Aortic smooth muscle cell (primary cell): ENCODE results near the gene CCDC88A. TPM values are rescaled to one million over a fixed set of nuclear protein-coding genes. Genes with fewer than 3 reads are reported as not detected.

Experiments
- total RNA-seq: library from RNA; depleted of rRNA; stranded (reverse); fragments of >200 nt; gene quantifications from 2 replicates; pipeline ENCODE4 v1.2.3, GENCODE V29; 2014

Gene CCDC88A, protein sequence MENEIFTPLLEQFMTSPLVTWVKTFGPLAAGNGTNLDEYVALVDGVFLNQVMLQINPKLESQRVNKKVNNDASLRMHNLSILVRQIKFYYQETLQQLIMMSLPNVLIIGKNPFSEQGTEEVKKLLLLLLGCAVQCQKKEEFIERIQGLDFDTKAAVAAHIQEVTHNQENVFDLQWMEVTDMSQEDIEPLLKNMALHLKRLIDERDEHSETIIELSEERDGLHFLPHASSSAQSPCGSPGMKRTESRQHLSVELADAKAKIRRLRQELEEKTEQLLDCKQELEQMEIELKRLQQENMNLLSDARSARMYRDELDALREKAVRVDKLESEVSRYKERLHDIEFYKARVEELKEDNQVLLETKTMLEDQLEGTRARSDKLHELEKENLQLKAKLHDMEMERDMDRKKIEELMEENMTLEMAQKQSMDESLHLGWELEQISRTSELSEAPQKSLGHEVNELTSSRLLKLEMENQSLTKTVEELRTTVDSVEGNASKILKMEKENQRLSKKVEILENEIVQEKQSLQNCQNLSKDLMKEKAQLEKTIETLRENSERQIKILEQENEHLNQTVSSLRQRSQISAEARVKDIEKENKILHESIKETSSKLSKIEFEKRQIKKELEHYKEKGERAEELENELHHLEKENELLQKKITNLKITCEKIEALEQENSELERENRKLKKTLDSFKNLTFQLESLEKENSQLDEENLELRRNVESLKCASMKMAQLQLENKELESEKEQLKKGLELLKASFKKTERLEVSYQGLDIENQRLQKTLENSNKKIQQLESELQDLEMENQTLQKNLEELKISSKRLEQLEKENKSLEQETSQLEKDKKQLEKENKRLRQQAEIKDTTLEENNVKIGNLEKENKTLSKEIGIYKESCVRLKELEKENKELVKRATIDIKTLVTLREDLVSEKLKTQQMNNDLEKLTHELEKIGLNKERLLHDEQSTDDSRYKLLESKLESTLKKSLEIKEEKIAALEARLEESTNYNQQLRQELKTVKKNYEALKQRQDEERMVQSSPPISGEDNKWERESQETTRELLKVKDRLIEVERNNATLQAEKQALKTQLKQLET (N-terminal part only)
- total RNA-seq, result 34.3 and 36.7 TPM in 2 replicates

DNA sequence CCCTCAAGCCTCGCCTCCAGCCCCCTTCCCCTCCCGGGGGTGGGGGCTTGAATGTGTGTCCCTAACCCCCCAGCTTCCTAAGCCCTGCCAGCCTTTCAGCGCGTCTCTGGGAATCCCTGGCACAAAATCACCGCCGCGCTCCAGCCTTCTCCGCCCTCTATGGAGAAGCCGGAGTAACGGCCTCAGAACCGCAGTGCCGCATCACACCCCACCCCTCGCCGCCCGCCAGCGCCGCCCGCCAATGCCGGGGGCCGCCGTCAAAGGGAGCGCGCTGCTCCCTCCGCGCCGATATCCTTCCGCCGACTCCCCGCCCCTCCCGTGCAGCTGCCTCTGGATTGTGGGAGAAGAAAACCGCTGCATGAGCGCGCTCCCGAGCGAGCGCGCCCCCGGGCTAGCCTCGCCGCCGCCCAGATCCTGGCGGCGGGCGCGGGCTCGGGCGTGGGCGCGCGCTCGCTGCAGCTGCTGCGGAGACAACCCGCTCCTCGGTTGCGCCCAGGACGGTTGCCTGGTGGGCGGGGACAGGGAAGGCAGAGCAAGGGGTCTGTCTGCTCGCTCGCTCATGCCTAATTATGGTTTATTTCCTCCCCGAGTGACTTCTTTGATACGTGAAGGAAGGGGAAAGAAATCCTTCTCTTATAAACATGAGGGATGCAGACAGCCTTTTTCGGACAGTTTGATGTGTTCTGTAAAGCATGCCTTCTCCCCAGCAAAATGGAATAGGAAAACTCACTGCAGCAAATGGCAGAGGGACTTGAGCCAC, at the start of gene CCDC88A:
Gene CCDC88A, minus strand, starts transcription at position 178 of the 760 bp plus-strand sequence. CDS start 777 bp downstream, outside the sequence.

DNA sequence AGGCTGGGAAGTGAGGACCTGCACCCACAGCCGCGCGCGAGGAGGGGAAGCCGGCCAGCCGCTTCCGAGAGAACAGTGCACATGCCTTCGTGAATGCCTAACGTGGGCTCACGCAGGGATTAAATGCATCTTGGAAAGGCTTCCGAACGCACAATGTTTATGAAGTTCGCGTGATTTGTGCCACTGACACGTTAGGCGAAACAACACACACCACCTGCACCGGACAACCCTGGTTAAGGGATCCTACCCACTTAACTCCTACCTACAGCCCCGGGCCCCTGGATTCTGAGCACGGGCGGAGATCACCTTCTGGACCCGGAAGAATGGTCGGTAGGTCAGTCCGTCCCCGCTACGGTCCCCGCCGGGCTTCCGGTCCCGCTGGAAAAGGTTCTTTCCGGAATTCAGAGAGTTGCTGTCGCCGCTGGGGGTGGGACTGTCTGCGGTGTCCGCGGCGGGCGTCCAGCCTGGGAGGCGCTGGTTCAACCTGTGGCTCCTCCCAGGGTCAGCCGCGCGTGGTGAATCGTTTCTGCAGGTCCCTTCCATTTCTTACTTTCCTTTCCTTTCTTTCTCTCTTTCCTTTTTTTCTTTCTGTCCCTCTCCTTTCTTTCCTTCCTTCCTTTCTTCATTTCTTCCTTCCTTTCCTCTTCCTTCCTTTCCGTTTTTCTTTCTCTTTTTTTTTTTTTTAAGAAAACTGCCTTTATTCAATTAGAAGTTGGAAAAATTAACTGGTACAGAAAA, 150.6 kb downstream of the CCDC88A start, which contains the start of gene MTIF2:
Gene MTIF2, minus strand, starts transcription at position 325 of the 738 bp plus-strand sequence. CDS start 5,373 bp downstream, outside the sequence.

Other genes with a start within 250 kb of the CCDC88A start
- 8.8 and 10.4 TPM in 2 replicates for gene CLHC1, start 187.6 kb downstream of the CCDC88A start, total RNA-seq
- gene RPS27A, start 187.2 kb downstream of the CCDC88A start, total RNA-seq, result 642 and 718 TPM in 2 replicates
- gene MTIF2, start 150.6 kb downstream of the CCDC88A start, total RNA-seq, result 42.7 and 43.0 TPM in 2 replicates
- gene CFAP36, start 99.9 kb upstream of the CCDC88A start, total RNA-seq, result 24.3 and 31.0 TPM in 2 replicates
- gene PPP4R3B, start 197.8 kb upstream of the CCDC88A start, total RNA-seq, result 39.2 and 43.3 TPM in 2 replicates